Measurements from ENCODE around the gene IGF2. TPM values are rescaled to one million over a fixed set of nuclear protein-coding genes. Genes with fewer than 3 reads are reported as not detected.

IGF2 gene
- total and polyA plus RNA-seq, 2 donors (not counting 3 experiments of a cell fraction or from before 2014, with no cell fraction given): 5.7 to 21.0 TPM

DNA sequence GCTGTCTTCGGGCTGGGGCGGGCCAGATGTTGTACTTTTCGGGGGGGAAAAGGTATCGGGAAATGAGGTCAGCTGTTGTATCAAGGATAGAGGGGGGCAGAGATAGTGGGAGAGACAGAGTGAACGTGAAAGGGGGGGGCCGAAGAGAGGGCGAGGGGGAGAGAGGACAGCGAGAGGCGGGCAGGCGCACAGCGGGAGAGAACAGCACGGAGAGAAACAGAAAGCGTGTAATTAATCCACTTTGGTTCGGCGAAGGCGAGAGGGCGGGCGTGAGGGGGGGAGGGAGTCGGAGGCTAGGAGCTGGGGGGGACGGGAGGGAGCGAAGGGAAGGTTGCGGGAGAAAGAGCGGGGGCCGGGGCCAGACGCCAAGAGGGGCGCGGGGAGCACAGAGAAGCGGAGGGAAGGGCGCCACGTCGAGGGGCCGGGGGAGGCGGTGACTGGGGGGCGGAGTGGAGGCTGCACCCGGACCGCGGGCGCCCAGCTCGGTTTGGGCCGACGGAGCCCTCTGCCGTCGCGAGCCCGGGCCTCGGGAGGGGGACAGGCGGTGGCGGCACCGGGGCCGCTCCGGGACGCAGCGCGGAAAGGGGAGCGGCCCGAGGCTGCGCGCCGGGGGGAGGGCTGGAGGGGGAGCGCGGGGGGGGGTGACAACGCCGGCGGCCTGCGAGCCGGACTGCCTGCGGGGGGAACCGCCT lies 612 bp downstream of the IGF2 start:
- dilution Hi-C loops (cut with MboI; ENCODE audit: extremely low pct_ligation_motif_present, low sequenced_read_pairs) (no loop called here), intact Hi-C loops (cut with micrococcal nuclease) (loop anchor here (1.0 kb wide), 1 partner anchor 61 kb away; no protein-coding TSS in a partner anchor)
- no peak overlapping the region for H3K9ac ChIP-seq (replicated peaks; ENCODE audit: extremely low read depth, insufficient read depth, low read length)
- FAIRE-seq (no peak), DNase-seq (ENCODE audit: low read depth, low spot score) (no peak)
- no peaks in the 10 kb centered on the region for H3K9me3 ChIP-seq (replicated peaks; ENCODE audit: control insufficient read depth, insufficient read depth, low read length)
- ChIA-PET POLR2A (interaction anchor here (0.7 kb wide), 1 partner anchor 29 kb away, joined by 4 read pairs; no protein-coding TSS in a partner anchor), CTCF (interaction anchor here (1.2 to 5.9 kb wide), 3 partner anchors 12 to 30 kb away, joined by 4 to 64 read pairs (median 6); no protein-coding TSS in a partner anchor)
- BruUV-seq (replicated peaks): no TSS peak
- no peaks in the 10 kb centered on the region for H3K79me2 ChIP-seq (ENCODE audit: control insufficient read depth, insufficient read depth, low read length)
- TF ChIP-seq EZH2 (IDR thresholded peaks at IDR 0.05; ENCODE audit: borderline replicate concordance, low read depth, low read length, severe bottlenecking): peak; percentile 88
- no peak for TF ChIP-seq MYC (IDR thresholded peaks at IDR 0.05; ENCODE audit: low read depth, low read length)
- TF ChIP-seq JUN (IDR thresholded peaks at IDR 0.05; ENCODE audit: borderline replicate concordance, insufficient read depth, insufficient read length, low read depth): no peak
- H3K27ac ChIP-seq (ENCODE audit: insufficient read depth, low read depth, low read length): no peak overlapping the region
- H3K9me1 ChIP-seq (replicated peaks; ENCODE audit: control insufficient read depth, extremely low read depth, insufficient read depth, low read length): no peaks in the 10 kb centered on the region
- H3K4me3 ChIP-seq (replicated peaks in 1 of 3; ENCODE audit: insufficient read depth in 1 of 3, low read depth in 1 of 3, low read length in 3 of 3): peak overlapping the region in 2 of 3 experiments; percentile 3 to 23
- peaks cover 25 to 49% of the 10 kb centered on the region in 2 experiments for H3K27me3 ChIP-seq (ENCODE audit: control insufficient read depth in 2 of 2, insufficient read depth in 2 of 2, low read length in 2 of 2)
- H4K20me1 ChIP-seq (replicated peaks; ENCODE audit: control insufficient read depth, extremely low read depth, insufficient read depth, low read length): no peaks in the 10 kb centered on the region
- no peaks in the 10 kb centered on the region for H3K36me3 ChIP-seq (ENCODE audit: control insufficient read depth in 2 of 2, extremely low read depth in 1 of 2, insufficient read depth in 2 of 2, low read length in 2 of 2)
- no peak overlapping the region for H3K4me2 ChIP-seq (ENCODE audit: insufficient read depth, low read length)
- H3K4me1 ChIP-seq (ENCODE audit: control insufficient read depth, extremely low read depth, insufficient read depth, low read length): peaks cover 3% of the 10 kb centered on the region
- no peak overlapping the region for H2AFZ ChIP-seq (ENCODE audit: low read depth, low read length)

DNA sequence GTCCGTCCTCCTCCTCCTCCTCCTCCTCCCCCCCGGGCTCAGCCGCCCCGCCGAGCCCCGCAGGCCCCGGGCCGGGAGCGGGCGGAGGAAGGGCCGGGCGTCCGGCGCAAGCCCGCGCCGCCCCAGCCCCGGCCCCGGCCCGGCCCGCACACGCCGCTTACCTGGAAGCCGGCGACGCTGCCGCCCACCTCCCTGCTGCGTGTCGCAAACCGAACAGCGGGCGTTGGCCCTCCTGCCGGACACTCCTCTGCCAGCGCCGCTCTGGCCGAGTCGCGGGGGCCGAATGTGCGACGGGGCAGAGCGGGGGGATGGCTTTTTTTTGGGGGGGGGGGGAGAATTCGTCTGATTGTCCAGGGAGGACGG lies 1.1 kb downstream of the IGF2 start:
- no peaks in the 10 kb centered on the region for H3K79me2 ChIP-seq (ENCODE audit: control insufficient read depth, insufficient read depth, low read length)
- DNase-seq (ENCODE audit: low read depth, low spot score): no peak
- H4K20me1 ChIP-seq (replicated peaks; ENCODE audit: control insufficient read depth, extremely low read depth, insufficient read depth, low read length): no peaks in the 10 kb centered on the region
- H2AFZ ChIP-seq (ENCODE audit: low read depth, low read length): peak overlapping the region; percentile 49
- FAIRE-seq: no peak
- no peak overlapping the region for H3K4me2 ChIP-seq (ENCODE audit: insufficient read depth, low read length)
- no peak for TF ChIP-seq GATA2 (IDR thresholded peaks at IDR 0.05; ENCODE audit: insufficient read depth, insufficient read length, low read depth, low read length)
- peak; percentile 93 for TF ChIP-seq EZH2 (IDR thresholded peaks at IDR 0.05; ENCODE audit: borderline replicate concordance, low read depth, low read length, severe bottlenecking)
- TF ChIP-seq JUN (IDR thresholded peaks at IDR 0.05; ENCODE audit: borderline replicate concordance, insufficient read depth, insufficient read length, low read depth): no peak
- no peak for TF ChIP-seq FOS (IDR thresholded peaks at IDR 0.05; ENCODE audit: borderline replicate concordance, insufficient read depth, low read length)
- TF ChIP-seq POLR2AphosphoS5 (IDR thresholded peaks at IDR 0.05; ENCODE audit: insufficient read depth, low read depth, low read length): no peak
- TF ChIP-seq MYC (IDR thresholded peaks at IDR 0.05; ENCODE audit: low read depth, low read length): no peak
- TF ChIP-seq, protein P1, sequence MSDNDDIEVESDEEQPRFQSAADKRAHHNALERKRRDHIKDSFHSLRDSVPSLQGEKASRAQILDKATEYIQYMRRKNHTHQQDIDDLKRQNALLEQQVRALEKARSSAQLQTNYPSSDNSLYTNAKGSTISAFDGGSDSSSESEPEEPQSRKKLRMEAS (IDR thresholded peaks at IDR 0.05; ENCODE audit: insufficient read depth, insufficient read length): no peak
- ChIA-PET POLR2A (no interaction called here), CTCF (interaction anchor here (1.2 to 2.3 kb wide), 2 partner anchors 12 to 29 kb away, joined by 4 to 6 read pairs; no protein-coding TSS in a partner anchor)
- H3K9ac ChIP-seq (replicated peaks; ENCODE audit: extremely low read depth, insufficient read depth, low read length): no peak overlapping the region
- peaks cover 21 to 45% of the 10 kb centered on the region in 2 experiments for H3K27me3 ChIP-seq (ENCODE audit: control insufficient read depth in 2 of 2, insufficient read depth in 2 of 2, low read length in 2 of 2)
- no peaks in the 10 kb centered on the region for H3K9me1 ChIP-seq (replicated peaks; ENCODE audit: control insufficient read depth, extremely low read depth, insufficient read depth, low read length)
- H3K9me3 ChIP-seq (replicated peaks; ENCODE audit: control insufficient read depth, insufficient read depth, low read length): no peaks in the 10 kb centered on the region
- no peaks in the 10 kb centered on the region for H3K36me3 ChIP-seq (ENCODE audit: control insufficient read depth in 2 of 2, extremely low read depth in 1 of 2, insufficient read depth in 2 of 2, low read length in 2 of 2)
- peaks cover 3% of the 10 kb centered on the region for H3K4me1 ChIP-seq (ENCODE audit: control insufficient read depth, extremely low read depth, insufficient read depth, low read length)
- intact Hi-C loops (cut with micrococcal nuclease): no loop called here
- H3K27ac ChIP-seq (ENCODE audit: insufficient read depth, low read depth, low read length): no peak overlapping the region
- dilution Hi-C loops (cut with MboI; ENCODE audit: extremely low pct_ligation_motif_present, low sequenced_read_pairs): no loop called here
- H3K4me3 ChIP-seq (replicated peaks in 1 of 3; ENCODE audit: insufficient read depth in 1 of 3, low read depth in 1 of 3, low read length in 3 of 3): peak overlapping the region in 2 of 3 experiments; percentile 3 to 23
- BruUV-seq (replicated peaks): no TSS peak
